ENCODE measurements around the gene HORMAD2. TPM values are rescaled to one million over a fixed set of nuclear protein-coding genes. Genes with fewer than 3 reads are reported as not detected.

The HORMAD2 gene
- total and polyA plus RNA-seq, 9 of the 15 experiments (the other 6 are each of a cell fraction or from before 2014, with no cell fraction given): not detected

DNA sequence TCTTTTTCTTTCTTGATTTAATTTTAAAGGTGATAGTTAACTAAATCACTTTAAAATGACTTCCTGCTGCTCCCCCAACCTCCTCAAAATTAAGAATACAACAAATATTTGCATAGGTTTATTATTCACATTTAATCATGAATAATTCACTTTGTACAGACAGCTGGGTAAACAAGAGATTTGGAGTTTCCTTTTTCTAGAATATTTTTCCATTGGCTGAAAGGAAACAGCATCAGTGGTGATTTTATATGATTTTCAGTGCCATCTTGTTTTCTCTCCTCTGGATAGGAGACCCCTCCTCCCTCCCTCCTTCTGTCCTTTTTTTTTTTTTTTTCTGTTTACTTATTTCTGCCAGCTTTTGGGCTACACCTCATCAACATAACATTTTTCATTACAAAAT, 105.8 kb downstream of the HORMAD2 start (continued):
- TF ChIP-seq, protein P1, sequence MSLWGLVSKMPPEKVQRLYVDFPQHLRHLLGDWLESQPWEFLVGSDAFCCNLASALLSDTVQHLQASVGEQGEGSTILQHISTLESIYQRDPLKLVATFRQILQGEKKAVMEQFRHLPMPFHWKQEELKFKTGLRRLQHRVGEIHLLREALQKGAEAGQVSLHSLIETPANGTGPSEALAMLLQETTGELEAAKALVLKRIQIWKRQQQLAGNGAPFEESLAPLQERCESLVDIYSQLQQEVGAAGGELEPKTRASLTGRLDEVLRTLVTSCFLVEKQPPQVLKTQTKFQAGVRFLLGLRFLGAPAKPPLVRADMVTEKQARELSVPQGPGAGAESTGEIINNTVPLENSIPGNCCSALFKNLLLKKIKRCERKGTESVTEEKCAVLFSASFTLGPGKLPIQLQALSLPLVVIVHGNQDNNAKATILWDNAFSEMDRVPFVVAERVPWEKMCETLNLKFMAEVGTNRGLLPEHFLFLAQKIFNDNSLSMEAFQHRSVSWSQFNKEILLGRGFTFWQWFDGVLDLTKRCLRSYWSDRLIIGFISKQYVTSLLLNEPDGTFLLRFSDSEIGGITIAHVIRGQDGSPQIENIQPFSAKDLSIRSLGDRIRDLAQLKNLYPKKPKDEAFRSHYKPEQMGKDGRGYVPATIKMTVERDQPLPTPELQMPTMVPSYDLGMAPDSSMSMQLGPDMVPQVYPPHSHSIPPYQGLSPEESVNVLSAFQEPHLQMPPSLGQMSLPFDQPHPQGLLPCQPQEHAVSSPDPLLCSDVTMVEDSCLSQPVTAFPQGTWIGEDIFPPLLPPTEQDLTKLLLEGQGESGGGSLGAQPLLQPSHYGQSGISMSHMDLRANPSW (CRISPR knock-in tag; IDR thresholded peaks at IDR 0.05): no peak
- TF ChIP-seq ZNF76 (CRISPR knock-in tag; IDR thresholded peaks at IDR 0.05; ENCODE audit: borderline replicate concordance): no peak
- TF ChIP-seq, protein P2, sequence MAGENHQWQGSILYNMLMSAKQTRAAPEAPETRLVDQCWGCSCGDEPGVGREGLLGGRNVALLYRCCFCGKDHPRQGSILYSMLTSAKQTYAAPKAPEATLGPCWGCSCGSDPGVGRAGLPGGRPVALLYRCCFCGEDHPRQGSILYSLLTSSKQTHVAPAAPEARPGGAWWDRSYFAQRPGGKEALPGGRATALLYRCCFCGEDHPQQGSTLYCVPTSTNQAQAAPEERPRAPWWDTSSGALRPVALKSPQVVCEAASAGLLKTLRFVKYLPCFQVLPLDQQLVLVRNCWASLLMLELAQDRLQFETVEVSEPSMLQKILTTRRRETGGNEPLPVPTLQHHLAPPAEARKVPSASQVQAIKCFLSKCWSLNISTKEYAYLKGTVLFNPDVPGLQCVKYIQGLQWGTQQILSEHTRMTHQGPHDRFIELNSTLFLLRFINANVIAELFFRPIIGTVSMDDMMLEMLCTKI (IDR thresholded peaks at IDR 0.05; ENCODE audit: partially characterized antibody): no peak
- TF ChIP-seq FOXP1 (CRISPR knock-in tag; IDR thresholded peaks at IDR 0.05): no peak
- TF ChIP-seq IFI16 (CRISPR knock-in tag; IDR thresholded peaks at IDR 0.05): no peak
- TF ChIP-seq BRF1 (IDR thresholded peaks at IDR 0.05; ENCODE audit: borderline replicate concordance, extremely low read depth, insufficient read length): no peak
- no peak for TF ChIP-seq KHSRP (IDR thresholded peaks at IDR 0.05)
- no peak for TF ChIP-seq FOXJ3 (CRISPR knock-in tag; IDR thresholded peaks at IDR 0.05)
- TF ChIP-seq NFIC (IDR thresholded peaks at IDR 0.05): no peak
- TF ChIP-seq SIN3A (IDR thresholded peaks at IDR 0.05; ENCODE audit: borderline replicate concordance in 2 of 2, control insufficient read depth in 1 of 2, low read depth in 2 of 2, low read length in 2 of 2): no peak
